CD4-positive, alpha-beta T cell treated with Interleukin-6 at 100 ng/mL for 8 hours (primary cell): Measurements from ENCODE around the gene MT4.
A peak's percentile ranks its signal among the peaks of the same experiment; 100 is the strongest.

Source experiments
- DNase-seq: peaks from one replicate; pipeline ENCODE4 v3.0.0-alpha.2; 2020; ENCODE audit warnings: mixed read lengths, low spot score

The MT4 gene

GRCh38 chr16:56564793-56565477 is at the start of gene MT4:
TSS of gene MT4 (plus strand) at chr16:56565073. CDS start at chr16:56565129, 56 bp downstream.
- no peak for DNase-seq

GRCh38 chr16:56515665-56516064 is 49.2 kb upstream of the MT4 start:
- DNase-seq: no peak

GRCh38 chr16:56517206-56517605 is 47.7 kb upstream of the MT4 start:
- no peak for DNase-seq

- no peak for DNase-seq
These were observed 46.4 kb upstream of the MT4 start for GRCh38 chr16:56518425-56518824.

- DNase-seq: peak; percentile 91
These were observed 45.2 kb upstream of the MT4 start, which contains the start of gene BBS2 for GRCh38 chr16:56519459-56520250. TSS of gene BBS2 (minus strand) at chr16:56520024. CDS start at chr16:56519862, 162 bp downstream.

- DNase-seq: no peak
These were observed 44.7 kb upstream of the MT4 start for GRCh38 chr16:56520251-56520577.

GRCh38 chr16:56525236-56525635 is 39.6 kb upstream of the MT4 start:
- no peak for DNase-seq

GRCh38 chr16:56530872-56531271 is 34.0 kb upstream of the MT4 start:
- no peak for DNase-seq

GRCh38 chr16:56532714-56533113 is 32.2 kb upstream of the MT4 start:
- DNase-seq: no peak

- no peak for DNase-seq
These were observed 30.0 kb upstream of the MT4 start for GRCh38 chr16:56534847-56535383.

GRCh38 chr16:56538331-56538730 is 26.5 kb upstream of the MT4 start:
- no peak for DNase-seq

- no peak for DNase-seq
These were observed 25.2 kb upstream of the MT4 start for GRCh38 chr16:56539656-56540055.

- DNase-seq: no peak
These were observed 22.8 kb upstream of the MT4 start for GRCh38 chr16:56542039-56542438.

- DNase-seq: peak; percentile 5
These were observed 17.5 kb upstream of the MT4 start for GRCh38 chr16:56547120-56547948.

- no peak for DNase-seq
These were observed 16.8 kb upstream of the MT4 start for GRCh38 chr16:56547949-56548567.

- DNase-seq: no peak
These were observed 15.7 kb upstream of the MT4 start for GRCh38 chr16:56549161-56549560.

GRCh38 chr16:56549744-56550385 is 15.0 kb upstream of the MT4 start:
- DNase-seq: no peak

- no peak for DNase-seq
These were observed 12.8 kb upstream of the MT4 start for GRCh38 chr16:56551796-56552738.

GRCh38 chr16:56554441-56554840 is 10.4 kb upstream of the MT4 start:
- no peak for DNase-seq

GRCh38 chr16:56558024-56558747 is 6.7 kb upstream of the MT4 start:
- no peak for DNase-seq
